ENCODE data around the gene GPR157.

GRCh38 chr1:9110669-9111356 lies 18.1 kb downstream of the GPR157 start:
- TF ChIP-seq, protein P1, sequence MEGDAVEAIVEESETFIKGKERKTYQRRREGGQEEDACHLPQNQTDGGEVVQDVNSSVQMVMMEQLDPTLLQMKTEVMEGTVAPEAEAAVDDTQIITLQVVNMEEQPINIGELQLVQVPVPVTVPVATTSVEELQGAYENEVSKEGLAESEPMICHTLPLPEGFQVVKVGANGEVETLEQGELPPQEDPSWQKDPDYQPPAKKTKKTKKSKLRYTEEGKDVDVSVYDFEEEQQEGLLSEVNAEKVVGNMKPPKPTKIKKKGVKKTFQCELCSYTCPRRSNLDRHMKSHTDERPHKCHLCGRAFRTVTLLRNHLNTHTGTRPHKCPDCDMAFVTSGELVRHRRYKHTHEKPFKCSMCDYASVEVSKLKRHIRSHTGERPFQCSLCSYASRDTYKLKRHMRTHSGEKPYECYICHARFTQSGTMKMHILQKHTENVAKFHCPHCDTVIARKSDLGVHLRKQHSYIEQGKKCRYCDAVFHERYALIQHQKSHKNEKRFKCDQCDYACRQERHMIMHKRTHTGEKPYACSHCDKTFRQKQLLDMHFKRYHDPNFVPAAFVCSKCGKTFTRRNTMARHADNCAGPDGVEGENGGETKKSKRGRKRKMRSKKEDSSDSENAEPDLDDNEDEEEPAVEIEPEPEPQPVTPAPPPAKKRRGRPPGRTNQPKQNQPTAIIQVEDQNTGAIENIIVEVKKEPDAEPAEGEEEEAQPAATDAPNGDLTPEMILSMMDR (IDR thresholded peaks at IDR 0.05; ENCODE audit: borderline replicate concordance, extremely low read depth, low read length, poor library complexity, severe bottlenecking) = peak; percentile 96
- no peak for TF ChIP-seq EZH2 (IDR thresholded peaks at IDR 0.05; ENCODE audit: borderline replicate concordance, low read depth, low read length, severe bottlenecking)

Measured in DND-41 (cell line).